NCI-H82 (cell line): ENCODE measurements around the gene DOCK4.

Experiments
- DNase-seq: peaks from one replicate; lab custom pipeline; 2025; lab: John Stamatoyannopoulos, UW

DOCK4 gene

DNA sequence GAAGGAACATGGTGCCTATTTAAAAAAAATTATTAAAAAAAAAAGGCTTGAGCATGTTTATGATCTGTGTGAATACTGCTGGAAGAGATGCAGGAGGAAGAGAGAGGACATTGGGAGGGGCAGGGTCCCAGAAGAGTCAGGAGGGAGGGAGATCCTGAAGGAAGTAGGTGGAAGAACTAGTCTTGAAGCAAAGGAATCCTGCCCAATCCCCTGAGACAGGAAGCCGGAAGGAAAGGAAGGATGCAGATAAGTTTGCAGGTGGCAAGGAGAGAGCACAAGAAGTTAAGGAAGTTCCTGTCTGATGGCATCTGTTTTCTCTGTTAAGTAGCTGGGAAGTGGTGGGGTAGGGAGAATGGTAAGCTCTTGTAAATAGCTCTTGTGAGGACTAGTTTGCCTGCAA is 318.5 kb downstream of the DOCK4 start:
- no peak for DNase-seq

DNA sequence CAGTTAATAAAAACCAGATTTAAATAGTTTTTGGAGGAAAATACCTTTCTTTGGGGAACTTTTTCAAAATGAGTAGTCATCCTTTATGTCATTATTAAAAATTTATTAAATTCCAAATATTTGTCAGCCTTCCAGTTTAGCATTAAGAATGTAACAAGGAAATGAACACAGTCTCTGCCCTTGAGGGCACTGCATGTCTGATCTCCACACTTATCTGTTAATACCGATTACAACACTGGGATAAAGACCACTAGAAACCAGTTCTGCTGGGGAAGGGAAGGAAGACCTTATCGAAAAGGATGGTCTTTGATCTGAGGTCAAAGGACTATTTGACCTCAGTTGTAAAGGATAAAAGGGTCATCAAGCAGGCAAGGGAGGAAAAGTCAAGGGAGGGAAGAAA is 320.0 kb downstream of the DOCK4 start:
- no peak for DNase-seq

DNA sequence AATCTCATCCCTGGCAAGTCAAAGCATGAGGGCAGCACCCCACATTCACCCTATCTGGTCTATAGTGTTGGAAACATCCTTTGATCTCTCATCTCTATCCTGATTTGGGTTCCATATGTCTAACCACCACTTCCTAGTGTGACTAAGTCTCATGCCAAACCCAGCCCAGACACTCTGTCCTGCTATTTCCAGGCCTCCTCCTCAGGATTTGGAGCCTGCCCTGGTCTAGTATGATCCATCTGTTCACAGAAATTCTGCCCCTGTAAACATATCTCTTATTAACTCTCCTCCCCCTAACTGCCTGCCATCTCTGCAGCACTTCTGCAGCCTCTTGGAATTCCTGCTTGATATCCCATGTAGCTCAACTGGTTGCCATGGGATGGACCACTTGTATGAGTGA is 323.0 kb downstream of the DOCK4 start:
- DNase-seq: no peak

DNA sequence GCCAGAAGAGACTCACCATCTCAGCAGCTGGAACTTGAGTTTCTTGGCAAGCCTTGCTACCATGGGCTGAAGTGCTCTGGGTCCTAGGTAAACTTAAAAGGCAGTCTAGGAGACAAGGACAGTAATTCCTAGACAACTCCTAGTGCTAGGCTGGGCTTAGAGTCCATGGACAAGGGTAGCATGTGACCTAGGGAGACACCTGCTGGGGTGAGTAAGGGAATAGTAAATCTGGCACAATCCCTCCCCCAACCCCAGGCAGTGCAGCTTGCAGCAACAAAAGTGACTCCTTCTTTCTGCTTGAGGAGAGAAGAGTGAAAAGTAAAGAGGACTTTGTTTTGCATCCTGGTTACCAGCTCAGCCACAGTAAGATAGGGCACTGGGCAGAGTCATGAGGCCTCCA is 327.4 kb downstream of the DOCK4 start:
- peak; percentile 16 for DNase-seq

DNA sequence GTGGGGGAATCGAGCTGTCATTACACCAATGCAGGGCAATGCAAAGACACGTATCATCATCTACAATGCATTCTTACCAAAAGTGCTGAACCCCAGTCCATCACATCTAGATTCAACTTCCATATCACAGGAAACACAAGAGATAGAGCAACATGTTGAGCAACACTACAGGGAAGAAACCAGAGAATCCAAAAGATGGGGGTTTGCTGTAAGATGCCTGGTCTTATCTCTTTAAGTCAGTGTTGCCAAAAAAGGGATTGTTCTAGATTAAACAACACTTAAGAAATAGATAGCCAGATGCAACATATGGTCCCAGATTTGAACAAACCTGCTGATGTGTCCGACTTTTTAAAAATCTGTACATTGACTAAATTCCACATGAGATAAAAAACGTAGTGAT is 328.3 kb downstream of the DOCK4 start:
- no peak for DNase-seq

DNA sequence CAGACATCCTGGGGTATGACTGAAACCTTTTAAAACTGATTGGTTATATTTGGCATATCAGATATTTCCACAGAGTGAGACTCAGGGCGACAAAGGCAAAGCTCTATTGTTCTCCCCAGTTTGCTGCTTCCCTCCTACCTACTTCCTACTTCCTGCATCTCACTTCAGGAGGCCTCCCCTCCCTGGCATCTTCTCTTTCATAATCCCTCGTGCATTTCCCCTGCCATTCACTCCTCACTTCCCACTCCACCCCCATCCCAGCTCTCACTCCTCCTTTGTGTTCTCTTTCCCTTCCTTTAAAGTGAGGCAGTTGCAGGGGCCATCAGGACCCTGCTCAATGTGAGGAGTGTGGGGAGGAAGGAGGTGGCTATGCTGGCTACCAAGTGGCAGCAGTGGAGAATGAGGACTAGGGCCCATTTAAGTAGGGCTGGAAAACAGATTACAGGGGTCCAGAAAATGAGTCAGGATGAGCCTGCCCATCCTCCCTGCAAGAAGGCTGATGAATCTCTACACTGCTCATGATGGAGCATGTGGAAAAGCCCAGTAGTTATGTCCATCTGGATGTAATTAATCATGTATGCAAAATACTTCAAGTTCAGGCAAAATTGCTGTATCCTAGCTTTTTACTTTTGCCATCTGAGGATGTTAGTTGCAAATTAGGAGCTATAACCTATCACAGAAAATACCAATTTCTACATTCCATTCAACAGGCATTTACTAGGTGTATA is 332.1 kb downstream of the DOCK4 start:
- DNase-seq: no peak

DNA sequence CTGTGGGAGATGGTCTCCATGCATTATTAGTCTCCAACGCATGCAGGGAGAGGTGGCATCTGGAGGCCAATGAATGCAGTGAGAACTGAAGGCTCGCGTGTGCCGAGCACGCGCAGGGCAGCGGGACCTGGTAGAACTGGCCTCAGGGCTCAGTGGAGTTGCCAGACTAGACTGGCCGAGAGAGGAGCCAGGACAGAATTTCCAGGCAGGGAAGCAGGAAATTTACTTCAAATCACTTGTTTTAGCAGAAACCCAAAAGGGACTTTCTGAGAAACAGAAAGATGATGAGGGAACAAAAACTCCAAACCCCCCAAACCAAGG is 332.9 kb downstream of the DOCK4 start:
- no peak for DNase-seq

DNA sequence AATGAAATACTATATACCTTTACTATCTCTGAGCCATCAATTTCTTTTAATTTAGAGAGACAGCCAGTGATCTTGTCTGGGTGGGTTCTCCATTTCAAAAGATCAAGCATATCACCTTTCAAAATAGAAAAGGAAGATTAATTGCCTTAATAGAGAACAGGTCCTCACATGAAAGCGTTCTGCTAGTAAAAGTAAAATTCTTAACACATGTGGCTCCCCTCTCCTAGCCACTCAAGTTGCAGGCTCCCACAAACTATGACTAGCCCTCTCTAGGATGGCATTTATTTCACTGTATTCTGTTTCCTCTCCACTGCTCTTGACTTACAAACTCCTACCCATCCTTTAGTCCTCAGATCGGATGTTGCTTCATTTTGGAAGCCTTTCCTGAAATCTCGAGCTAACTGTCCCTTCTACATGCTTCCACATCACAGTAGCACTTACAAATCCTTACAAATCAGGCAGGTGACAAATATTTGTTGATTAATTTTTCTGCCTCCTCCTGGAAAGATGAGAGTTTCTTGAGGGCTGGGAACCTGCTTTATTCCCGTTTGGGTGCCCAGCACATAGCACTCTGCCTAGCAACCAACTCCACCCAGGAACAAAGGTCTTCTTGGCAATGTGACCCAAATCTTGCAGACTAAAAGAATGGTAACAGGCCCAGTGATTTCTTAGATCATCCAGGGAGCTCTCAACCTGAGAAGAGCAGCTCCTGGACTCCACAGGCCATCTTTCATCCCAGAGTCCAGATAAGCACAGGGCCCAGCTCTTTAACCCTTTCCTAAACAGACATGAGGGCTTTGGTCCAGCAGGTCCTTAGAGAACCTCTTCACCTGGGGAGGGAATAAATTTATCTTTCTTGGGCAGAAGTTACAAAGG is 333.5 kb downstream of the DOCK4 start:
- DNase-seq: no peak

DNA sequence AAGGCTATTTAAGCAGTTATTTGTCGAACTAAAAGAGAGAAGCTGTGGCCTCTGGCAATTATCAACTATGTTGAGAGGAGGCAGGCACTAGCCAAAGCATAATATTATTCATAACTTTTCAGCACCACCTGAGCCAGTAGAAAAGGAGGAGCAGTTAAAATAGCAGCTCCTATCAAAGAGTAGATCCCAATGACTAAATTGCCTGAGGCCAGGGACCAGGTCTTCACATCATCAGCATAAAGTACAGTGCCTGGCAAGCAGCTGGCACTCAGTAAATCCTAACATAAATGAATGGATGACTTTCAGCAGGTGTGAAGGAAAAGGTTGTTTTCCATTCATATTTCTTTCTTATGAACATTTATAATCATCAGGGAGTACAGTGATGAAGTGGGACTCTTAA is 334.9 kb downstream of the DOCK4 start:
- no peak for DNase-seq

DNA sequence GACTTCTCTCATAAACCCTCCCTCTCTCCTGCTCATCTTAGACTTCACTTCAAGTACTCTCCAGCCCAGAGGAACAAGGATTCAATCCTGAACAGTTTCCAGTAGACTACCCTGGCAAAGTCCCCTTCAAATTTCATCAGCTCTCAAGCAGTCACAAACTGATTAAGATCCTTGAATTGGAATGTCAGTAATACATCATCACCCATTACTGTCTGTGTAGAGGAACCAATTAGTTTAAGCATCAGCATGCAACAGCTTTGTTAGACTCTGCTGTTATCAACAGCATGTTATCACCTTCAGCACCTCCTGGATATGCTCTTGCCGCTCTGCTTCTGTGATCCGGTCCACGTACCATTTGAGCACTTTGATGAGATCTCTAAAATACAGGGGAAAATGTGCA is 336.9 kb downstream of the DOCK4 start:
- DNase-seq: peak; percentile 95

DNA sequence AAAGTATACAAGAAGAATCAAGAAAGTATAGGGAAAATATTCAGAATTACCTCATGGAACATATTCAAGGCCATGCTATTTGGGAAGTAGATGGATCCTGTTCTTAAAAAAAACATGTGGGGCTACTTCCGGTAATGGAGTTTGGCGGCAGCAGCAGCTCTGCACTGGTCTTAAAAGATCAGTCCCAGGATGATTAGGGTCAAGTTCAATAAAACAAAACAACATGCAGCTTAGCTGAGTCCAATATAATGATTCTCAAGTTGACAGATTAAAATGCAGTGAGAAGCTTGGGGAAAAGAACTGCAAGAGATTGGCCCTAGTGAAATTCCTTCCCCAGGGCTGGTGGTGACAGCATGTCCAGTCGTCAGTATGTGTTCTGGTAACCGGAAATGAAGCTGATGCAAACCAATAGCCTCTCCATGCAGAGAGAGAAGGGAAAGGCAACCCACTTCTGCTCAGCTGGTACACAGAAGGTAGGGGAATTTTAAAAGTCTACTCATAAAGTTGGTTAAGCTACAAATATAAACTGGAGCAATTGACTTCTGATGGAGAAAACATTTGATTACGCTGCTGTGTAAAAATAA is 338.8 kb downstream of the DOCK4 start:
- peak; percentile 69 for DNase-seq

DNA sequence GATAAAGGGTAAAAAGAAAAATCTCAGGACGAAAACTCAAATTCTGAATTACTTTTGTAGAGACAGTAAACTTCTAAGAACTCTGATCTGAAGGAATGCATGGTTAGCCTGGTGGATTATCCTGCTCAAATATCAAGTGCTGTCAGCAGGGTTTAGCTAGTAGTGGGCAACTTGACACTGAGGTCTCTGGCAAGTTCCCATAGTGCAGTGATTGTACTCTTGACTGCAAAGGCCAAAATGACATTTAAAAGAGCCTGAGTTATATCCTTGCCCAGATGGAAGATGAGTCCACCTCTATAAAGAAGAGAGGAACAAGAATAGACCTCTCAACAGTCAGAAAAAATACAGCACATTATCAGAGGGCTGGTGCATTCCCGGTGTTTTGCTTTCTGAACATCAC is 339.4 kb downstream of the DOCK4 start:
- DNase-seq: peak; percentile 35

DNA sequence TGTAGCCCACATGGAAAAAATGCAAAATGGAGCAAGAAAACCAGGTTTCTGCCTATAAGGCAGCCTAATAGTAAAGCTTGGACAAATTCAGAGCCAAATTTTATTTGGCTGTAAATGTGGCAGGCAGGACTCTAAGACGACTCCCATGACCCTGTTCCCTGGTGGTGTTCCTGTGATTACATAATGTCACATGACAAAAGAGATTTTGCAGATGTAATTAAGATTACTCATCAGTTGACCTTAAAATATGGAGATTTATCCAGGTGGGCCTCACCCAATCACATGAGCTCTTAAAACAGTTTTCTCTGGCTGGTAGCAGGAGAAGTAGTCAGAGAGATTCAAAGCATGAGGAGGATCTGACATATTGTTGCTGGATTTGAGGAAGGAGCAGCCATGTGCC is 340.8 kb downstream of the DOCK4 start:
- no peak for DNase-seq

DNA sequence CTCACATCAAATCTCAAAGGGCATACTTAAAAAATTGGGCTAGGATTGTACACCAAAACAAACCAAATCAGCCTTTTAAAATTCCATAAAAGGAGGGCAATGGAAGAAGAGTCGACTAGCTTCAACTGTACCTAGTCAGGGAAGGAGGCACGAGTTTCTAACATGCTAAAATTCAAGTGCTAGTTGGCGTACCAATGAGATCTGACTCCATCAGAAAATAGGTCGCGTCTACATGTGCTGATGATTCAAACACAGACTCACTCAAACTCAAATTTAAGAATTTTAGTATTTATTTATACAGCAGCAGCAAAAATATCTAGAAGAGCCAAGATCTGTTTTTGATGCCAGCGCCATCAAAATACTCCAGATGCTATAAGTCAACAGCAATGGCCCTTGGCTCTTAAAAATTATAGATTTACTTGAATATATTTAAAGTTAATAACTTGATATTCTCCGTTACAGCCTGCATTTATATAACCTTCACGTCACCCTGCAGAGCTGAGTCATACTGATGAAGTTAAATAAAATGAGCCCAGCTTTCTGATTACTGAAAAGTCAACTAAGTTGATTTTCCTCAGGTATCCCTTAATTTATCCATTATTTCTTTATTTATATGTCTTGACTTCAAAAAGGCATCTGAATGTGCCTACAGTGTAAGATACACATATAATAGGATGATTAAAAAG is 341.8 kb downstream of the DOCK4 start:
- DNase-seq: no peak

DNA sequence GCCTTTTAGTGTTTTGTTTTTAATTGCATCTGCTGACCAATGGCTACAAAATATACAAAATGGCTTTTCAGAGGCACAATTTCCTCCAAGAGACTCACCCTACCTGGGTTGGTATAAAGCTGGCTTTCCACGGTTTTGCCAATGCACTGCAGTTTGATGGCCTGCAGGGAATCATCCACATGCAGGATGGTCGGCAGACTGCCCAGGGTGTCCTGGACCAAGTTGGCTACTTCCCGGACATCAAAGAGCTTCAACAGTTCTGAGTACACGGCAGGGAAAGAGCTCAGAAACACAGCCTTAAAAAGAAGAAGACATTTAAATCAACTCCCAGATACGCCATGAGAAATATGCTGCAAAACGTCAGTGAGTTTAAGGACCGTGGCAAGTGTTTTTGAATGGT is 342.9 kb downstream of the DOCK4 start:
- no peak for DNase-seq

DNA sequence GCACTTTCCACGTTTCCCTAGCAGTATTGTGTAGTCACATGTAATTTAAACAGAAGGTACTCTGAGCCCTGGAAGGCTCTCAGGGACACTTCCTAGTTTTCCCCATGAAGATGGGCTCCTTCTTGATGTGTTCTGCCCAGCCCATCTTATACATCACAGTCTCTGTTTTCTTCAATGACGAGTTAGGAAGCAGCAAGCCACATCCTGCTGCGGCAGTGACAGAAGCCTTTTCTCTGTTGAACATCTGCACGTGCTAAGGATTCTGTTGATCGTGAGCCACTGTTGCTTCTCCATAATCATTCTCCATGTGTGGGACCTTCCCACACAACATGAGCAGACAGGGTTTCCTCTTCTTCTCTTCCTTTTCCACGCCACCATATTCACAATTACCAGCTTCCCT is 346.0 kb downstream of the DOCK4 start:
- no peak for DNase-seq

DNA sequence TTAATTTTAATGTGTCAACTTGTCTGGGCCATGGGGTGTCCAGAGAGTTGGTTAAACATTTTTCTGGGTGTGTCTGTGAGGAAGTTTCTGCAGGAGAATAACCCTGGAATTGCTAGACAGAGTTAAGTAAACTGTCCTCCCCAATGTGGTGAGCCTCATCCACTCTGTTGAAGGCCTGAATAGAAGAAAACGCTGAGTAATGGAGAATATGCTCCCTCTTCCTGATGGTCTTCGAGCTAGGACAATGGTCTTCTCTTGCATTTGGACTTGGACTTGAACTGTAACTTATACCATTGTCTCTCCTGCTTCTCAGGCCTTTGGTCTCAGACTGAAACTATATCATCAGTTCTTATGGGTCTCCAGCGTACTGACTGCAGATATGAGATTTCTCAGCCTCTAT is 347.9 kb downstream of the DOCK4 start:
- no peak for DNase-seq

DNA sequence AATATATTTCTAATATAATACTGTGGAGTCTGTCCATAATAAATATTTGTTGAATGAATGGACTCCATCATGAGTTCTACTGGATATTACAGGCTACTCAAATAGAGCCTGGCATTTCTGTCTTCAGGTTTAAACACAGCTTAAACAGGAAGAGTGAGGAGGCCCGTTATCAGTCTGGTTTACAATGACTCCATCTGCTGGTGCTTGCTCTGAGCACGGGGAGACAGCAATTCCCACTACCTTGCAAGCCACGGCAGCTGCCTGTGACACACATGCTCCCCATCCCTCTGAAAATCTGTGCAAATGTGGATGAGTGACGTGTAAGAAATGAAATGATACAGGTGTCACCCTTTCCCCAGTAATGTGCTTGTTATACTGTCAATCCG is 350.4 kb downstream of the DOCK4 start:
- peak; percentile 58 for DNase-seq

DNA sequence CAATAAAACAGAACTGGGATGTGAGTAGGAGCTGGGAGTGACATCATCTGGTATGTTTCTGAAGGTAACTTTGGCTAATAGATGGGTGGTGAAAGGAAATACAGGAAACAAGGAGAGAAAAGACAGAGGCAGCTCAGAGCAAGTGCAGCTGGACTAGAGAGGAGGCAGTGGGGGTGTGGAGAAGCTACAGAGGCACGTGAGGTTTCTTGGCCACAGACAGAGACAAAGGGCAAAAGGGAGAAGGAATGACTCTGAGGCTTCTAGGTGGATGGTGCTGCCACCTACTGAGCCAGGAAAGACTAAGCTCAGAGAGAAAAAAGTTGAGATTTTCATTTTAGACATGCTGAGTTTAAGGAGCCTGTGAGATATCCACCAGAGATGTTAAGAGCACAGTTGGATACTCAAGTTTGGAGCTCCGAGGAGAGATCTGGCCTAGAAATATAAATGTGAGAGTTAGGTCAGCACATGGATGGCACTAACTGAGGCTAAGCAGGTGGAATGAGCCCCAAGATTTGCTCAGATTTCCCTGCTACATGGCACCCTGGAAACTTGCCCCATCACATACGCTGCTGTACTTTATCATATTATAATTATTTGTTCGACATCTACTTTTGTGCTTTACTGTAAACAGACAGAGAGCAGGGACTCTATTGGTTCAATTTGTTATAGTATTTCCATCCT is 350.9 kb downstream of the DOCK4 start:
- DNase-seq: peak; percentile 73

DNA sequence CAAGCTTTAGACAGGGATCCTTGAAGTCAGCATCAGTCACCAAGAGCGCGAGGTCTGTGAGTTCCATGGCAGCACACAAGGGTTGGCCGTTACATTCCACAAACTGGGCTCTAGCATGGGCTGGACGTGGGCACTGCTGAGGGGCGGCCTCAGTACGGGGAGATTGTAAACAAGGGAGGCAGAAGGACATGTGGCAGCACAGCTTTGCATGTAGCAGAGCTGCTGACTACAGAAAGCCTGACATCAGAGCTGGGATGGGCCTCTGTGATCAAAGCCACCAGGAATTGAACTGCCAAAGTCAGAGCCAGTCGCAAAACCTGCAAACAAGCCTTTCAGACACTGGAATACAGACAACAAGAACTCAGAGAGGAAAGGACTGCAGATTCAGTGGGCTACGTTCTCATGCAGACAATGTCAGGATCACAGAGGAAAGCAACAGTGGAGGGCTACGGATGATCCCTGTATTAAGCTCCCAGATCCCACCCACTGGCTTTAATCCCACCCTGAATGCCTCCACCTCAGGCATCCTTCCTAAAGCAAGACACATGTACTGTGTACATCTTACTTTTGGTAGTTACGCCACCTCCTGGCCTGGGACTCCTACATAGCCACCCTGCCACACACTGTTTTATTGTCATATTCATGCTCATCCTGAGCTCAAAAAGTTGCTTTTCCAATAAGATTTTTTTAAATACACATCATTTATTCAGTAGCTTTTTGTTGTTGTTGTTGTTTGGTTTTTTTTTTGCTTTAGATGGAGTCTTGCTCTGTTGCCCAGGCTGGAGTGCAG is 352.8 kb downstream of the DOCK4 start:
- peak; percentile 88 for DNase-seq

DNA sequence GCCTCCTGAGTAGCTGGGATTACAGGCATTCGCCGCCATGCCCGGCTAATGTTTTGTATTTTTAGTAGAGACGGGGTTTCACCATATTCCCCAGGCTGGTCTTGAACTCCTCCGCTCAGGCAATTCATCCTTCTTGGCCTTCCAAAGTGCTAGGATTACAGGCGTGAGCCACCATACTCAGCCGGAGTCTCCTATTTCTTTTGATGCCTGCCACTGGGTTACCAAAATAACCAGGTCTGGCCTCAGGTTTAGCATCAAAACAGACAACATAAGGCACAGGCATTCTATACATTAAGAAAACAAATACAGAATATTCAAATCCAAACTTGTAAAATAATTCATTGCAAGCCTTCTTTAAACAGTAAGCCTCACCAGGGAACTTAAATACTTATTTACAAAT is 354.1 kb downstream of the DOCK4 start:
- DNase-seq: no peak
